GM12872 (cell line): ENCODE results near the gene HOXD9.

Experiments
- CTCF ChIP-seq: IDR thresholded peaks from 3 replicates; pipeline ENCODE4 v1.5.1; 2011; ENCODE audit warnings: low read depth, mild to moderate bottlenecking, low read length, moderate library complexity; ENCODE audit not compliant: insufficient read depth

Gene HOXD9

GRCh38 chr2:176096986-176097819, 25.3 kb upstream of the HOXD9 start:
- TF ChIP-seq CTCF = peak; percentile 96

GRCh38 chr2:176097820-176098365, 24.6 kb upstream of the HOXD9 start:
- TF ChIP-seq CTCF = no peak

GRCh38 chr2:176098366-176099158, 24.0 kb upstream of the HOXD9 start:
- TF ChIP-seq CTCF = no peak

GRCh38 chr2:176099159-176099727, 23.3 kb upstream of the HOXD9 start:
- TF ChIP-seq CTCF = no peak

- no peak for TF ChIP-seq CTCF
Measured at GRCh38 chr2:176099728-176100546, 22.6 kb upstream of the HOXD9 start, which contains the start of gene HOXD12. Gene HOXD12, plus strand, starts transcription at chr2:176099795. Its CDS starts 7 bp downstream, at chr2:176099802.

- no peak for TF ChIP-seq CTCF
Measured at GRCh38 chr2:176100547-176101140, 21.9 kb upstream of the HOXD9 start.
